CD4-positive, alpha-beta T cell (primary cell): Measurements from ENCODE around the gene WDR27. TPM values are rescaled to one million over a fixed set of nuclear protein-coding genes. Genes with fewer than 3 reads are reported as not detected.

Source experiments
- ATAC-seq: fragments of 200-7000 bp; cut with Tn5 transposase; one replicate; pipeline ENCODE4 v1.10.0; 2022; ENCODE audit warnings: mild to moderate bottlenecking; ENCODE audit not compliant: poor library complexity
- CTCF ChIA-PET: fragments of 350-600 bp; sonication (Branson Sonifier 250); formaldehyde crosslinking; loops from one replicate; lab custom pipeline; 2021; ENCODE audit warnings: antibody characterized with exemption, inconsistent platforms; lab: Charles Lee
- POLR2A ChIA-PET: fragments of 350-600 bp; sonication (Branson Sonifier 250); formaldehyde crosslinking; loops from one replicate; lab custom pipeline; 2021; ENCODE audit warnings: antibody characterized with exemption, inconsistent platforms; lab: Charles Lee
- DNase-seq, 14 experiments: peaks; one replicate each; pipeline ENCODE4 v3.0.0-alpha.2; 2013 to 2020; ENCODE audit warnings: mixed read lengths in 2 of 14
- H3K27ac ChIP-seq, 2 donors: one replicate each; pipeline versions ENCODE4 v1.5.1 to v1.7.0; 2013; ENCODE audit warnings: low read length in 2 of 2, low read depth in 1 of 2, mild to moderate bottlenecking in 1 of 2
- H3K27me3 ChIP-seq, 2 experiments: 1 replicate in 1 of 2; 2 replicates in 1 of 2; pipeline versions ENCODE4 v1.6.1 to v1.7.0; 2013; ENCODE audit warnings: low read length in 2 of 2, control low read depth in 1 of 2, mild to moderate bottlenecking in 1 of 2, moderate library complexity in 1 of 2; ENCODE audit not compliant: insufficient read depth in 2 of 2, control insufficient read depth in 1 of 2
- H3K36me3 ChIP-seq: one replicate; pipeline ENCODE4 v1.6.1; 2013; ENCODE audit warnings: low read length, control low read depth; ENCODE audit not compliant: insufficient read depth
- H3K4me1 ChIP-seq: one replicate; pipeline ENCODE4 v1.6.1; 2013; ENCODE audit warnings: low read length, control low read depth; ENCODE audit not compliant: insufficient read depth
- H3K4me3 ChIP-seq: one replicate; pipeline ENCODE4 v1.5.1; 2013; ENCODE audit warnings: mild to moderate bottlenecking, low read length, moderate library complexity
- H3K9me3 ChIP-seq, 2 experiments: 1 replicate in 1 of 2; 2 replicates in 1 of 2; pipeline versions ENCODE4 v1.6.1 to v1.7.0; 2013; ENCODE audit warnings: low read length in 2 of 2, mild to moderate bottlenecking in 2 of 2, control low read depth in 1 of 2, moderate library complexity in 1 of 2; ENCODE audit not compliant: control insufficient read depth in 1 of 2, insufficient read depth in 1 of 2
- H3K27ac Mint-ChIP-seq: one replicate; pipeline ENCODE4 v1.8.0; 2020; ENCODE audit warnings: mixed read lengths
- H3K27me3 Mint-ChIP-seq: one replicate; pipeline ENCODE4 v1.8.0; 2021; ENCODE audit warnings: mixed read lengths
- H3K36me3 Mint-ChIP-seq: one replicate; pipeline ENCODE4 v1.8.0; 2021; ENCODE audit warnings: low read depth, mixed read lengths
- H3K4me1 Mint-ChIP-seq: one replicate; pipeline ENCODE4 v1.8.0; 2021; ENCODE audit warnings: low read depth, mixed read lengths
- H3K4me3 Mint-ChIP-seq: one replicate; pipeline ENCODE4 v1.8.0; 2020; ENCODE audit warnings: mild to moderate bottlenecking, mixed read lengths
- H3K9me3 Mint-ChIP-seq: one replicate; pipeline ENCODE4 v1.8.0; 2020; ENCODE audit warnings: mixed read lengths
- CTCF ChIP-seq: fragments of 200-600 bp; IDR thresholded peaks from one replicate; pipeline ENCODE4 v1.8.0; 2022; ENCODE audit warnings: antibody characterized with exemption, mild to moderate bottlenecking
- intact Hi-C, 2 experiments: fragments of 100-400 bp; cut with DNase I in 1 of 2; cut with micrococcal nuclease in 1 of 2; formaldehyde crosslinking; loops; one replicate each; pipeline versions ENCODE4 v1.15.1 to v1.9.0; 2023 to 2025; cut with DNase I, micrococcal nuclease
- total RNA-seq, 174 experiments: library from RNA in 2 of 174; stranded (reverse) in 2 of 174; gene quantifications; one replicate each; pipeline ENCODE4 v1.2.3 and lab custom pipeline; 2021 to 2026

WDR27 gene
- total RNA-seq, 2 experiments from 2014 or later = 22.0 to 23.5 TPM

GRCh38 chr6:169566961-169567750 is 134.7 kb downstream of the WDR27 start:
- Histone ChIP-seq H3K27ac (no peak overlapping the region), H3K4me3 (no peak overlapping the region), H3K4me1 (no peaks in the 10 kb centered on the region), H3K36me3 (no peaks in the 10 kb centered on the region), H3K27me3 (no peaks in the 10 kb centered on the region), H3K9me3 (peaks cover 0 to 15% of the 10 kb centered on the region in 2 experiments)
- no peak for TF ChIP-seq CTCF
- H3K27me3 Mint-ChIP-seq = no peaks in the 10 kb centered on the region
- peaks cover 17% of the 10 kb centered on the region for H3K36me3 Mint-ChIP-seq
- no peak for DNase-seq
- ChIA-PET POLR2A (no interaction called here), CTCF (no interaction called here)
- no peak overlapping the region for H3K4me3 Mint-ChIP-seq
- intact Hi-C loops = no loop called here
- no peaks in the 10 kb centered on the region for H3K9me3 Mint-ChIP-seq
- no peak overlapping the region for H3K27ac Mint-ChIP-seq
- no peak for ATAC-seq
- peaks cover 9% of the 10 kb centered on the region for H3K4me1 Mint-ChIP-seq

- H3K27ac Mint-ChIP-seq = no peak overlapping the region
- peaks cover 5% of the 10 kb centered on the region for H3K9me3 Mint-ChIP-seq
- intact Hi-C loops = no loop called here
- DNase-seq (no peak), ATAC-seq (no peak)
- H3K27me3 Mint-ChIP-seq = no peaks in the 10 kb centered on the region
- Histone ChIP-seq H3K27ac (no peak overlapping the region), H3K9me3 (peaks cover 0 to 18% of the 10 kb centered on the region in 2 experiments), H3K36me3 (no peaks in the 10 kb centered on the region), H3K4me3 (no peak overlapping the region), H3K27me3 (no peaks in the 10 kb centered on the region), H3K4me1 (no peaks in the 10 kb centered on the region)
- ChIA-PET POLR2A (no interaction called here), CTCF (no interaction called here)
- TF ChIP-seq CTCF = no peak
- H3K4me1 Mint-ChIP-seq = peaks cover 9% of the 10 kb centered on the region
- H3K36me3 Mint-ChIP-seq = peaks cover 25% of the 10 kb centered on the region
- no peak overlapping the region for H3K4me3 Mint-ChIP-seq
Measured at GRCh38 chr6:169566319-169566718, 135.5 kb downstream of the WDR27 start.

GRCh38 chr6:169564453-169565240 is 137.2 kb downstream of the WDR27 start:
- H3K36me3 Mint-ChIP-seq = peaks cover 36% of the 10 kb centered on the region
- no peak overlapping the region for H3K27ac Mint-ChIP-seq
- TF ChIP-seq CTCF = no peak
- ATAC-seq (no peak), DNase-seq (no peak)
- ChIA-PET CTCF (no interaction called here), POLR2A (no interaction called here)
- Histone ChIP-seq H3K36me3 (no peaks in the 10 kb centered on the region), H3K4me3 (no peak overlapping the region), H3K4me1 (no peaks in the 10 kb centered on the region), H3K27me3 (no peaks in the 10 kb centered on the region), H3K9me3 (peaks cover 0 to 22% of the 10 kb centered on the region in 2 experiments), H3K27ac (no peak overlapping the region)
- no peak overlapping the region for H3K4me3 Mint-ChIP-seq
- intact Hi-C loops = no loop called here
- peaks cover 1% of the 10 kb centered on the region for H3K27me3 Mint-ChIP-seq
- peaks cover 9% of the 10 kb centered on the region for H3K4me1 Mint-ChIP-seq
- peaks cover 9% of the 10 kb centered on the region for H3K9me3 Mint-ChIP-seq
